ENCODE results near the gene NHS. TPM values are rescaled to one million over a fixed set of nuclear protein-coding genes. Genes with fewer than 3 reads are reported as not detected.

NHS gene
- total and polyA plus RNA-seq, 11 donors: 0.22 to 3.4 (median 1.1) TPM

- TF ChIP-seq CTCF (IDR thresholded peaks at IDR 0.05) (no peak), POLR2A (IDR thresholded peaks at IDR 0.05) (no peak)
- ATAC-seq: no peak
- H3K36me3 ChIP-seq: no peaks in the 10 kb centered on the region
- intact Hi-C loops (cut with DNase I): no loop called here
- WGBS, 4 donors: 77 to 89% (median 85%) methylated on average over 6 of the region's 6 CpGs
- H3K4me3 ChIP-seq: no peak overlapping the region
- no peaks in the 10 kb centered on the region for H3K9me3 ChIP-seq
- H3K27ac ChIP-seq: no peak overlapping the region
- no peaks in the 10 kb centered on the region for H3K4me1 ChIP-seq
- DNase-seq: no peak
- H3K27me3 ChIP-seq: peaks cover 0 to 19% (median 0%) of the 10 kb centered on the region in 9 donors
Observed at GRCh38 chrX:17438221-17438620, 63.2 kb downstream of the NHS start.

- no peak for DNase-seq
- H3K36me3 ChIP-seq: no peaks in the 10 kb centered on the region
- no peaks in the 10 kb centered on the region for H3K4me1 ChIP-seq
- no peak overlapping the region for H3K27ac ChIP-seq
- no peak overlapping the region for H3K4me3 ChIP-seq
- peaks cover 0 to 19% (median 0%) of the 10 kb centered on the region in 9 donors for H3K27me3 ChIP-seq
- ATAC-seq: no peak
- TF ChIP-seq POLR2A (IDR thresholded peaks at IDR 0.05) (no peak), CTCF (IDR thresholded peaks at IDR 0.05) (no peak)
- intact Hi-C loops (cut with DNase I): no loop called here
- H3K9me3 ChIP-seq: no peaks in the 10 kb centered on the region
Observed at GRCh38 chrX:17440258-17440657, 65.3 kb downstream of the NHS start.

GRCh38 chrX:17440836-17441235 is 65.8 kb downstream of the NHS start:
- no peak for TF ChIP-seq POLR2A (IDR thresholded peaks at IDR 0.05)
- TF ChIP-seq CTCF (IDR thresholded peaks at IDR 0.05): no peak
- DNase-seq (no peak), ATAC-seq (no peak)
- no peaks in the 10 kb centered on the region for H3K36me3 ChIP-seq
- no peaks in the 10 kb centered on the region for H3K4me1 ChIP-seq
- no peak overlapping the region for H3K4me3 ChIP-seq
- 46 to 67% (median 58%) methylated on average over 3 of the region's 3 CpGs for WGBS, 4 donors
- H3K9me3 ChIP-seq: no peaks in the 10 kb centered on the region
- no peak overlapping the region for H3K27ac ChIP-seq
- intact Hi-C loops (cut with DNase I): no loop called here
- H3K27me3 ChIP-seq: peaks cover 0 to 19% (median 0%) of the 10 kb centered on the region in 9 donors

GRCh38 chrX:17441965-17442364 is 67.0 kb downstream of the NHS start:
- TF ChIP-seq POLR2A (IDR thresholded peaks at IDR 0.05): no peak
- TF ChIP-seq CTCF (IDR thresholded peaks at IDR 0.05): no peak
- ATAC-seq (no peak), DNase-seq (no peak)
- Histone ChIP-seq H3K36me3 (no peaks in the 10 kb centered on the region), H3K4me3 (no peak overlapping the region), H3K9me3 (no peaks in the 10 kb centered on the region), H3K27ac (no peak overlapping the region), H3K27me3 (peaks cover 0 to 16% (median 0%) of the 10 kb centered on the region in 9 donors), H3K4me1 (no peaks in the 10 kb centered on the region)
- intact Hi-C loops (cut with DNase I): no loop called here
